A172 (cell line): ENCODE measurements around the gene SAMD4B. TPM values are rescaled to one million over a fixed set of nuclear protein-coding genes. Genes with fewer than 3 reads are reported as not detected.
A peak's percentile ranks its signal among the peaks of the same experiment; 100 is the strongest.

ENCODE experiments used
- DNase-seq: peaks from one replicate; pipeline ENCODE4 v3.0.0-alpha.2; 2015; ENCODE audit warnings: low spot score
- total RNA-seq: library from RNA; depleted of rRNA; stranded (reverse); fragments of >200 nt; shearing (Covaris generic); gene quantifications from 2 replicates; pipeline ENCODE4 v1.2.3, GENCODE V29; 2014

The SAMD4B gene
- total RNA-seq, 1 experiment from 2014 or later, result 81.4 TPM

GRCh38 chr19:39410017-39410830 is 68.0 kb downstream of the SAMD4B start:
- no peak for DNase-seq

GRCh38 chr19:39410831-39411080 is 68.5 kb downstream of the SAMD4B start:
- no peak for DNase-seq

GRCh38 chr19:39411081-39411831 is 69.0 kb downstream of the SAMD4B start:
- no peak for DNase-seq

DNA sequence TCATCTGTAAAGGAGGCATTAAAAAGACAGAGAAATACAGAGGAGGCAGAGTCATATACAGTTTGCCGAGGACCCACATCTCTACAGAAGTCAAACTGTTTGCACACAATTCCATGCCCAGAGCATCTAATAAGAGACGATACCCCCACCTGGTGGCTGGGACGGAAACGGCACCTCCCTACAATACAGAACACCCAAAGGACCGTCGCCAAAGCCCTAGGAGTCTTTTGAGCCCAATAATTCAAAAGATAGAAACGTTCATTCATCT is 69.5 kb downstream of the SAMD4B start:
- peak; percentile 93 for DNase-seq

- DNase-seq, result peak; percentile 99
Observed at GRCh38 chr19:39412100-39412866, 70.1 kb downstream of the SAMD4B start, which contains the start of gene PLEKHG2. Gene PLEKHG2 (plus strand): TSS chr19:39412669. CDS start chr19:39414087, 1,418 bp downstream.

GRCh38 chr19:39412867-39413271 is 70.6 kb downstream of the SAMD4B start:
- no peak for DNase-seq

DNA sequence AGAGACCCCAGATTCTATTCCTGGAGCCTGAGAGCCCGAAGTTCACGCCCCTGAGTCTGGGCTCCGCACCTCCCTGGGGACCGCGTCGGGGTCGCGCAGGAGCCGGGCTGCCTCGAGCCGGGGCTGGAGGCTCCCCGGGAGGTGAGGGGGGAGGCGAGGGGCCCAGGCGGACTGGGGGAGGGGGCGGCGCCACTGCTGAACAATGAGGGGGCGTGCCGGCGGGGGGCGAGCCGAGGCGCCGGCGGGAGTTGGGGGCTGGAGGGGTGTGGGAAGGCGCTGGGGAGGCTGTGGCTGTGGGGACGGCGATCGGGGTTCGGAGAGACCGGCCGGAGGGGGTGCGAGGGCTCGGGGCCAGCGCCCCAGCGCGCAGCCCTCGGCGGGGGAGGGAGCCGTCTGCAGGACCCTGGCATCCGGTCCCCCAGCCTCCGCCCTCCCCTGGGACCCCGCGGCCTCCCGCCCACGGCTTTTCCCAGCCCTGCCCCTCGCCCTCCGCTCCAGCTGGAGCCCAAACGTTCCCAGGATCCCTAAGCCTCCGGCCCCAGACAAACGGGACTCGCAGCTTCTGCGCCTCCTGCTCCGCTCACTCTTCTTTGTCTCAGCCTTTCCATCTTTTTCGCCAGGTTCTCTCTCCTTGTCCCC is 71.2 kb downstream of the SAMD4B start:
- peak; percentile 31 for DNase-seq

- DNase-seq, result peak; percentile 35
Observed at GRCh38 chr19:39413911-39414608, 71.8 kb downstream of the SAMD4B start.

- no peak for DNase-seq
Observed at GRCh38 chr19:39415111-39416046, 73.2 kb downstream of the SAMD4B start.

- DNase-seq, result no peak
Observed at GRCh38 chr19:39416152-39417120, 74.2 kb downstream of the SAMD4B start.

DNA sequence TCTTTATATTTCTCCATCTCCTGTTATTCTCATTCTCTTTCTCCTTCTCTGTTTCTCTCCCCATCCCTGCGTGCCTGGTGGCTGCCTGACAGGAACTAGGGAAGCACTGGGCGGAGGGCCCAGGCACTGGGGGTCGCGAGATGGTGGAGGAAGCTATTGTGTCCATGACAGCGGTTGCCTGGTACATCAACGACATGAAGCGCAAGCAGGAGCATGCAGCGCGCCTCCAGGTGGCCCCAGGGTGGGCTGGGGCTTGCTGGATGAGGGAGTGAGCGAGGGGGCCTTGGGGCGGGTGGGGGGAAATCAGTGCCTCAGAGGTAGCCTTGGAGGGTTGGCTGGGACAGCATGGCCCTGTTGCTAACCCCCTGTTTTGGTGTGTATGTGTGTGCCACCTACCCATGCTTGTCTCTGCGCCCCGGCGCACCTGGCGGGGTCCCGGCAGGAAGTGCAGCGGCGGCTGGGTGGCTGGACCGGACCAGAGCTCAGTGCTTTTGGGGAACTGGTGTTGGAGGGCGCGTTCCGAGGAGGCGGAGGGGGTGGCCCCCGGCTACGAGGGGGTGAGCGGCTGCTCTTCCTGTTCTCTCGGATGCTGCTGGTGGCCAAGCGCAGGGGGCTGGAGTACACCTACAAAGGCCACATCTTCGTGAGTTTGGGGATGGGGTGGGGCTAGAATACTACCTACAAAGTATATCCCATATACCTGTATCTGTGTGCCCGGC is 75.4 kb downstream of the SAMD4B start:
- DNase-seq, result no peak

- DNase-seq, result no peak
Observed at GRCh38 chr19:39419003-39419402, 76.8 kb downstream of the SAMD4B start.

DNA sequence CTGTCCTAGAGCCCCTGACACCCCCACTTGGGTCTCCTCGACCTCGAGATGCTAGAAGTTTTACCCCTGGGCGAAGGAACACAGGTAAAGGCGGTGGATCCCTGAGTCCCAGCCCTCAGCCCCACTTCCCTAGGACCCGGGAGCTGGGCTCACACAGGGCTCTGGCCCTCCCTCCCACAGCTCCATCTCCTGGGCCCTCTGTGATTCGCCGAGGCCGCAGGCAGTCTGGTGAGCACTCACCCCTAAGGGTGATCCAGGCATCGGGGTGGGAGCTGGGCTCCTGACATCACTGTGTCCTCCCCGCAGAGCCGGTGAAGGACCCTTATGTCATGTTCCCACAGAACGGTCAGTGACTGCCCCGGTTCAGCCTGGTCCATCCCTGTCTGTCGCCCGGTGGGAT is 78.5 kb downstream of the SAMD4B start:
- no peak for DNase-seq

DNA sequence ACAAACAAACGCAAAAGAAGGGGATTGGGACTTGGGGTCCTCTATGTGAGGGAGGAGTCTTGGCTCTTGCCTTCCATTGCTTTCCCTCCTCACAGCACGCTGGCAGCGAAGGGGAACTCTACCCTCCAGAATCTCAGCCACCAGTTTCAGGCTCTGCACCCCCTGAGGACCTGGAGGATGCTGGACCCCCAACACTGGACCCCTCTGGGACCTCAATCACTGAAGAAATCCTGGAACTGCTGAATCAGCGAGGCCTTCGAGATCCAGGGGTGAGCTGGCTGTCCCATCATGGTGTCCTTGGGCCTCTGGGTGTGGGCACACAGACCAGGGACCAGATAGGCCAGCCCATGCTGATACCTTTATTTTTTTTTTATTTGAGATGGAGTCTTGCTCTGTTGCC is 79.8 kb downstream of the SAMD4B start:
- DNase-seq, result no peak

- DNase-seq, result no peak
Observed at GRCh38 chr19:39423258-39424086, 81.3 kb downstream of the SAMD4B start.

- DNase-seq, result no peak
Observed at GRCh38 chr19:39424934-39425333, 82.7 kb downstream of the SAMD4B start.

- no peak for DNase-seq
Observed at GRCh38 chr19:39425744-39426143, 83.5 kb downstream of the SAMD4B start.

GRCh38 chr19:39426170-39426569 is 83.9 kb downstream of the SAMD4B start:
- DNase-seq, result no peak
